Measurements from ENCODE around the gene MLLT3.

Gene MLLT3

DNA sequence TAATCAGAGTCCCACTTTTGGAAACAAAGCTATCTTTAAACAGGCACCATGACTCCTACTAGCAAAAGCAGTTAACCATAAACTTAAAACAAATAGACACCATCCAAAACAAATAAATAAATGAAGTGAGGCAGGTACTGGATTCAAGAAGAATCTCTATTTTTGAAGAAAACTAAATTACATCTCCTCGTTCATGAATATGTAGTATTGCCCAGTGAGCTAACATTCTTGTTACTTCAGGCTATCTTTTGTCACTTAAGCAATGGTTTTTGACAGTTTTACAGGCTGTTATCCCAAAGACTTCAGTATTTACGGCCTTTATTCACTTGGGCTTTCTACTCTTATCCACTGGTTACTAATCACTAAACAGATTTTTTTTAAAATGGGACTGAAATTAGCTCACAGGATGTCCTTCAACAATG, 242.5 kb downstream of the MLLT3 start:
- DNase-seq (ENCODE audit: low read depth), result no peak
- no peak for TF ChIP-seq CTCF (IDR thresholded peaks at IDR 0.05; ENCODE audit: control insufficient read depth, insufficient read depth, low read depth, low read length, missing control alignments)
- no peak overlapping the region for H3K4me3 ChIP-seq (ENCODE audit: control insufficient read depth, low read depth, low read length)

- no peak for TF ChIP-seq CTCF (IDR thresholded peaks at IDR 0.05; ENCODE audit: control insufficient read depth, insufficient read depth, low read depth, low read length, missing control alignments)
- no peak overlapping the region for H3K4me3 ChIP-seq (ENCODE audit: control insufficient read depth, low read depth, low read length)
- no peak for DNase-seq (ENCODE audit: low read depth)
Measured at GRCh38 chr9:20378851-20379250, 243.4 kb downstream of the MLLT3 start.

- H3K4me3 ChIP-seq (ENCODE audit: control insufficient read depth, low read depth, low read length), result no peak overlapping the region
- no peak for TF ChIP-seq CTCF (IDR thresholded peaks at IDR 0.05; ENCODE audit: control insufficient read depth, insufficient read depth, low read depth, low read length, missing control alignments)
- DNase-seq (ENCODE audit: low read depth), result no peak
Measured at GRCh38 chr9:20377790-20378189, 244.5 kb downstream of the MLLT3 start.

- no peak for DNase-seq (ENCODE audit: low read depth)
- TF ChIP-seq CTCF (IDR thresholded peaks at IDR 0.05; ENCODE audit: control insufficient read depth, insufficient read depth, low read depth, low read length, missing control alignments), result no peak
- no peak overlapping the region for H3K4me3 ChIP-seq (ENCODE audit: control insufficient read depth, low read depth, low read length)
Measured at GRCh38 chr9:20376731-20377375, 245.4 kb downstream of the MLLT3 start.

DNA sequence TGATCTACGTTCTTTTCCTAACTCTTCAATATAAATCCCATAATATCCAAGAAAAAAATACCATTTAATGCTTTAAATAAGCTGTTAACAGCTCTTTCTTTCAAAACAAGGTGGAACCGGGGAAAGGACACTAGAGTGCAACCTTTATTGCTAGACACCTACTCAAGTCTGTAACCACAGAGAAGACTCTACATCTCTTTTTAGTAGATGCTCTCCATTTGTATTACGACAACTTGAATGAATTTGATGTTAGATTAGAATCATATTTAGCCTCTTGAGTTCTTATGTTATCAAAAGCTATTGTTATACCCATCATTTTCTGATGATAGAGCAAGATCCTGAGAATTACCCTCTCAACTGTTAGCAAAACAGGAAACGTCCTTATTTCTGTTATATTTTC, 246.3 kb downstream of the MLLT3 start:
- DNase-seq (ENCODE audit: low read depth), result no peak
- no peak overlapping the region for H3K4me3 ChIP-seq (ENCODE audit: control insufficient read depth, low read depth, low read length)
- no peak for TF ChIP-seq CTCF (IDR thresholded peaks at IDR 0.05; ENCODE audit: control insufficient read depth, insufficient read depth, low read depth, low read length, missing control alignments)

DNA sequence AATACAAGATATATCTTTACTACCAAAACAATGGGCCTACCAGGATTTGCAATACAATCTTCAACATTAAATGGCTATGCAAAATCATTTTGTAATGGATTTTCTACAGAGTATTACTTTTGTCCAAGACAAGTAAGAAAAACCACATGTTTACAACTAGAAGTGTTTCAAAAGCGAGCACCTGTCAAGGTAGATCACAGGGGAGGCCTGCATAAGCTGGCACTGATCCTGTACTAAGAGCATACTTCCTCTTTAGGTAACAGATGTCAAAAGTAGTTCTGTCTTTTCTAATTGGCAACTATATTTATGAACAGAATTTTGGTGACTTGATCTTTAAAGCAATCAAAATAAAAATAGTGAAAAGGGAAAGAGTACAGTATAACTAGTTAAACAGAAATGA, 249.0 kb downstream of the MLLT3 start:
- no peak for DNase-seq (ENCODE audit: low read depth)
- H3K4me3 ChIP-seq (ENCODE audit: control insufficient read depth, low read depth, low read length), result no peak overlapping the region
- TF ChIP-seq CTCF (IDR thresholded peaks at IDR 0.05; ENCODE audit: control insufficient read depth, insufficient read depth, low read depth, low read length, missing control alignments), result no peak

GRCh38 chr9:20369391-20369790, 252.9 kb downstream of the MLLT3 start:
- no peak overlapping the region for H3K4me3 ChIP-seq (ENCODE audit: control insufficient read depth, low read depth, low read length)
- DNase-seq (ENCODE audit: low read depth), result no peak
- TF ChIP-seq CTCF (IDR thresholded peaks at IDR 0.05; ENCODE audit: control insufficient read depth, insufficient read depth, low read depth, low read length, missing control alignments), result no peak
